GM18868 (cell line): Measurements from ENCODE around the gene EDC3.
"Not testable (repeated sequence)": the region's sequence is repeated elsewhere in the genome, so short reads cannot be mapped to it uniquely, and the experiment has no call there.

Experiments used
- ATAC-seq: cut with Tn5 transposase; IDR thresholded peaks from one replicate; pipeline ENCODE4 v1.9.1; 2021; ENCODE audit warnings: mild to moderate bottlenecking, moderate library complexity; ENCODE audit not compliant: unreplicated experiment

EDC3 gene

DNA sequence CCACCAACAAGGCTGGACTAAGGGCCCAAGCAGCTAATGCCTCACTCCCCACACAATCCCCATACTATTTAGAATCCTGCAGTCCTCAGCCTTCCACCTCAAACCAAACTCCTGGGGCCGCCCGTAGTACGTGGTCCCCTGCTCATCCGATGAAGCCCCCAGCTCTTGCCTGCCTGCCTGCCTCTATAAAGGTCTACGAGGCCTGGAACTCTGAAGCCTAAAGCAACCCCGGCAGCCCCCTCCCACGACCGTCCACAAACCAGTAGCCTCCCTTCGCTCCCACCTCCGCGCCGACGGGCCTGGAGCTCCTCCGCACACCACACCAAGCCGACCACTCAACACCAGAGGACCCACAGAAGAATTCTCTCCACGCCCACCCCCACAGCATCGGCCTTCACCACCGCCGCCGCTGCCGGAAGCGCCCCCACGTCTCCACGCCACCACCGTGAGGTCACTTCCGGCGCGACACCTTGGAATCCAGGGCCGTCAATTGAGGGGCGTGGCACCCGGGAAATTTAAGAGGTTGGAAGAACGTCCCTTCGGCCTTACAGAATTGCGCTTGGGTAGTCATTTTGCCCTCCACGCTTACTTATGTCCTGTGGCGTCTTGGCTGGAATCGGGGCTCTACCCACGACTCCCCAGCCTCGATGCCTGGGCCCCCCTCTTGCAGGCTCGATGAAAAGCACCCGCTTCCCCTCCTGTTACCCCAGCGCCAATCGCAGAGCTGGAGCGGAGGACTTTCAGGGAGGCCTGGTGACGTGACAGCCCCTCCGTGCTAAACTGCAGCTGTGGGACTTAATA lies at the start of gene EDC3:
Gene EDC3 (minus strand): TSS at position 428 of the 801 bp plus-strand sequence. CDS start 20,900 bp downstream, outside the sequence.
- peak; percentile 72 for ATAC-seq

DNA sequence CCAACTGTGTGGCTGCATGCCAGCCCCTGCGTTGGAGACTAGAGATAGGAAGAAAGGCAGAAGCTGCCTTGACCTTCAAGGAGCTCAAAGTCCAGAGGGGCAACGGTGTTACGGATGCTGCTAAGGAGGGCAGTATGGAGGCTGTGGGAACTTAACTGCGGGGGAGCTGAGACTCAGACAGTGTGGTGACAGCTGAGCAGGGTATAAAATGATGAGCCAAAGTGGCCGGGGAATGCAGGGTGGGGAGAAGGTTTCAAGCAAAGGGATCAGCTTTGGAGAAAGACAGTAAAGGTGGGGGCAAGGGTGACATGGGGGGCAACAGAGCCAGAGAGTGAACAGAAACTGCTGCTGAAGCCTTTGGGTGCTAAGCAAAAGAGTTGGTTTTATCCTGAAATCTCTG lies 46.6 kb upstream of the EDC3 start:
- no peak for ATAC-seq

GRCh38 chr15:74738239-74738638 lies 42.4 kb upstream of the EDC3 start:
- not testable (repeated sequence) for ATAC-seq

DNA sequence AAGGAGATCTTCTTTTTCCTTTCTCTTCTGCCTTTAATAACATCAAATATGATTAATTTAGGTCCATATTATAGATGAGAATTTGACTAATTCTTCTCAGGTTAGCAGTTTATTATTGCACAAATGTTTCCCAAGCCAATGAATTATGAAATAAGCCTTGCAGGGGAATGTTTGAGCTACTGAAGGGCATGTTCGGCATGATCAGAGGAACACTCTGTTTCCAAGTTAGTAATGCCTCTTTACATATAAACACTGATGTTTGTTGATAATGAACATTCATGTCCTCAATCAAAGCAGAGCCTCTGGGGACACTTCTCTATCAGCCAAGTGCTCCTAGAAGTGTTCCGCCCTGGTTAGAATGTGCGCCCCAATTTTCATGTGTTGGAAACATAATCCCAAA lies 39.5 kb upstream of the EDC3 start:
- no peak for ATAC-seq

GRCh38 chr15:74733269-74733668 lies 37.4 kb upstream of the EDC3 start:
- ATAC-seq = no peak

GRCh38 chr15:74732846-74733245 lies 37.0 kb upstream of the EDC3 start:
- ATAC-seq = no peak

- no peak for ATAC-seq
Observed at GRCh38 chr15:74730619-74731316, 34.9 kb upstream of the EDC3 start.

- ATAC-seq = not testable (repeated sequence)
Observed at GRCh38 chr15:74729372-74729771, 33.5 kb upstream of the EDC3 start.

- not testable (repeated sequence) for ATAC-seq
Observed at GRCh38 chr15:74728699-74729098, 32.9 kb upstream of the EDC3 start.

- no peak for ATAC-seq
Observed at GRCh38 chr15:74727727-74728126, 31.9 kb upstream of the EDC3 start.

DNA sequence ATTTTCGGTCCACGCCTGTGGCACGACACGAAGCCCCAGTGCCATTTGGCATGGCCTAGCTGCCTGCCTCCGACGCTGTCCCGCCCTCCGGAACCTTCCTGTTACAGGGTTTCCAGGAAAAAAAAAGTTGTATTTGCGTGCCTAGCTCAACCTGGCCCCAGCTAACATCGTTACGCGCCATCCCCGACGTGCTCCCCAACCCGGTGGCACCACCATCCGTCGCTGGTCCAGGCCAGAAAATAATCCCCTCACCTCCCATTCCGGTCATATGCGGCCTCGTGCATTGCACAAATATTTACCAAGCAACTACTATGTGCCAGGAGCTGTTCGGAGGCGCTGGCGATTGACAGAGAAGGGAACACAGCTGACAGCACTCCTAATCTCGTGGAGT lies 30.9 kb upstream of the EDC3 start:
- no peak for ATAC-seq

DNA sequence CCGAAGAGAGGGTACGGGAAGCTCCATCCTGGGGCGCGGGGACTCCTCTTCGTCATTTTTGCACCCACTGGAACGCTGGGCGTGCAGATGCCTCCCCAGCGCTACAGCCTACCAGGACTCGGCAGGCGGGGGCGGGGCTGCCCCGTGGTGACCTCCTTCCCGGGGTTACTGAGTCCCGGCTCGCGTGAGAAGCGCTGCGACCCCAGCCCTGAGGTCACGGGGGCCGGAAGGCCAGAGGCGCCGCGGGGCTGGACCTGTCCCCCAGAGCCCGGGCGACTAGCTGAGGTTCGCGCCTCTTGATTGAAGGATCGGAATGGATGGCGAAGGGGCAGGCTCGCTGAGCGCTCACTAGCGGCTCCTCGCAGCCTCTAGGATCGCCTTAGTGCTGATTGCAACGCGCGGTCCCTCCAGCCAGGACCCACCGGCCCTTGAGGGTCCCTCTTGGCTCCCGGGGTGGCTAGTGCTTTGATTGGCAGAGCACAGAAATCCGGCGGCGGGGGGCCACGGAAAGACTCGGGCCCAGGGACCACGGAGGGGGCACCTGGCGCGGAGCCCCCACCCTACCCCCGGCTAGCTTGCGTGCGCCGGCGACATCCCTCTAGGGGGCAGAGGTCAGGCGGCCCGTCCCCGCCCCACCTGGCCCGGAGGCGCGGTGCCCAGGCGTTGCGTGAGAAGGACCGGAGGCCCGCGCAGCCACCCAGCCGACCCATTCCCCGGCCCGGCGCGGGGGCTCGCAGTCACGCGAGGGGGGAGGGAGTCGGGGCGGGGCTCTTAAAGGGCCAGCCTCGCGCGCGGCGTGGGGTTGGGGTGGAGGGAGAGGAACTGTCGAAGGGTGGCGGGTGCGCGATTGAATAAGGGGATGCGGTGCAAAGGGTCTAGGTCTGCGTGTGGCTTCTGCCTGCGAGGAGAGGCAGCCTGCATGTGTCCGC lies 30.3 kb upstream of the EDC3 start:
- ATAC-seq = no peak

GRCh38 chr15:74725225-74725774 lies 29.5 kb upstream of the EDC3 start, which contains the start of gene CYP1A1:
Gene CYP1A1 (minus strand): TSS chr15:74725528. CDS start chr15:74723097, 2,431 bp downstream.
- ATAC-seq = no peak

DNA sequence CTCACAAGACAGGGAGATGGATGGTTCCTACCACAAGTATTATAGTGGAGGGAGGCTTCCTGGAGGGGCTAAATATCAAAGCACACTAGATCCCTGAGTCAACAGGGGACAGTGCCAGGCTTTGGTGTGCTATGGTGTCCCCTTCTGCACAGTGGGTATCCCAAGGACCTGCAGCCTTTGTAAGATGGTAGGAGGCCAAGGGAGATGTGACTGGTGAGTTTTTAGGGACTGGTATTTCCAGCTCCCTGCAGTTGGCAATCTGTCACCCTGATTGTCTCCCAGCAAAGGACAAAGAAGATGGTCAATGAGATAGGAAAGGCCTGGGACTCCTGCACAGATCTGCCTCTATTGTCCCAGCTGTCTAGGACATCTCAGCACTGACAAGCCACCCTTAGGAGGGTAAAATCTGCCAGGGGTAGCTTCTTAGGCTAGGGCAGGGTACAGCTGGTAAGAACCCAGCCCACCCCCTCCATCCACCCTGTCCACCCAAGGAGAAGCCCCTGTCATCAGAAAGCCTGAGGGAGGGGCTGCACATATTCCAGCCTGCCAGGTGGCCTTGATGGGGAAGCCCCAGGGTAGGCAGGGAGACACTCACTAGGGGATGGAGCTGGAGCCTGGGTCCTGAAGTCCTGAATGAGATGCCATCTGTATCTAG lies 28.9 kb upstream of the EDC3 start:
- ATAC-seq = no peak

DNA sequence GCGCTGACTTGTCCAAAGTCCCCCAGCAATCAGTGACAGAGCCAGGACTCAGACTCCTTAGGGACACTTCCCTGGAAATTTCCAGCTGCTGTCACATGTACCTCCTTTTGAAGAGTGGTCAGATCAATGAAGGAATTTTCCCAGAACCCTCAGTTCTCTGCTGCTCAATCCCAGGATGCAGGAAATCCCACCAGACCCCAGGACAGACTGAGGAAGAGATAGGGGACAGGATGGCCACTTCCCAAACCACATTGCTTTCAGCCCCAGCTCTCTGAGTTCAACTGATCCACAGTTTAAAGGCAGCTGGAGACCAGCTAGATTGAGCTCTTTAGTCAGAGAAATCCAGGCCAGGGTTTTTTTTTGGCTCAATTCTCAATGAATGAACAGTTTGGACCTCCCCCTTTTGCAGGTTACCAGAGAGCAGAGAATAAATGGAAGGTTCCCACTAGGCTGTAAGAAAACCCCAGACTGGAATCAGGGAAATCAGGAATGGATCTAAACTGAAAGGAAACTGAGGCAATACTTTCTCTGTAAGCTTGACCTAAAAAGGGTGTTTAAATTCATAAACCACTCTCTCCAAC lies 28.0 kb upstream of the EDC3 start:
- ATAC-seq = no peak

DNA sequence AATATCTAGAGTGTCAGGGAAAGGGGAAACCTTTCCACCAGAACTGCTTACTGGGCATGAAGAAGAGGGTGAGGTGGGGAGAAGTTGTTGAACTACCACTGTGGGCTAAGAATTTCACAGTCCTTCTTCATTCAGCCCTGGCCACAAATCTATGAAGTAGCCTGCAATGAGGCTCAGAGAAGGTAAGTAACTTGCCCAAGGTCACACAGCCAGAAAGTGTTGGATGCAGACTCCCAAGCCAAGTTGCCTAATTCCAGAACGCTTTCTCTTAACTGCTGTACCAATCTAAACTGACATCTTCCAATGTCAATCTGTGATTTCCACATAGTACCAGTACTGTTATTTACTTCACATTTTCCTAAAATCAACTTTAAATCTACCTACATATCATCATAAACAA lies 27.4 kb upstream of the EDC3 start:
- ATAC-seq = no peak

GRCh38 chr15:74722591-74722990 lies 26.8 kb upstream of the EDC3 start:
- ATAC-seq = no peak

DNA sequence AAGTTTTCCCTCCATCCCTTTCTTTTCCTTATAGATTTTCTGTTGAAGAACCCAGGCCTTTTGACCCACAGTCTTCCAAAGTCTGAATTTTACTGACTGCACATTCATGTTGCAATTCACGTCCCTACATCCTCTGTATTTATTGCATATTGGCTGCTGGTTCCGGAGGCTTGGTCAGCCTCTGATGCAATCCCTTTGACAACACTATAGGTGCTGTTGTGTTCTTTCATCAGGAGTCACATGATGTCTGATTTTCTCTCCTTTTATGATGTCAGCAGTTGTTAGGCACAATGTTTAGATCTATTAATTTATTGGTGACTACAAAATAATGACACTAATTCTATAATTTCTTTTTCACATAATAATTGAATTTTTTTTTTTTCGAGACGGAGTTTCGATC lies 20.8 kb upstream of the EDC3 start:
- ATAC-seq = no peak

DNA sequence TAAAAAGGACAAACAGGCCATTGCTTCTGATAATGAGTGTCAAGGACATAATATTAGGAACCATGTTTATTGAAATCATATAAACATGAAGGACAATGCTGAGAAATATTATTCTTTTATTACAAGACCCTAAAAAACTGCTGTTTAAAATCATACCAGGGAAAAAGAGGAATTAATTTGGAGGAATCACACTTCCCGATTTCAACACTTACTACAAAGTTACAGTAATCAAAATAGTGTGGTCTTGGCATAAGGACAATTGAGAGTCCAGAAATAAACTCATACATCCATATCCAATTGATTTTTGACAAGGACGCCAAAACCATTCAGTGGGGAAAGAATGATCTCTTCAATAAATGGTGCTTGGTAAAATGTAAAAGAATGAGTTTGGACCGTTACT lies 16.5 kb upstream of the EDC3 start:
- ATAC-seq = no peak
